ENCODE measurements around the gene LRRC49. TPM values are rescaled to one million over a fixed set of nuclear protein-coding genes. Genes with fewer than 3 reads are reported as not detected.

Gene LRRC49
- polyA plus RNA-seq, 3 donors = 0.90 to 6.9 (median 2.1) TPM

GRCh38 chr15:71094137-71094536, 201.5 kb downstream of the LRRC49 start:
- WGBS, 3 donors = 76 to 96% (median 92%) methylated on average over 2 of the region's 2 CpGs
- no peak overlapping the region for H3K27ac ChIP-seq (ENCODE audit: low read depth, low read length)

GRCh38 chr15:71096676-71097075, 204.1 kb downstream of the LRRC49 start:
- 55 to 58% (median 56%) methylated on average over 3 of the region's 3 CpGs for WGBS, 3 donors
- no peak overlapping the region for H3K27ac ChIP-seq (ENCODE audit: low read depth, low read length)

GRCh38 chr15:71097890-71098289, 205.3 kb downstream of the LRRC49 start:
- no peak overlapping the region for H3K27ac ChIP-seq (ENCODE audit: low read depth, low read length)
- 92 to 95% (median 95%) methylated on average over 4 of the region's 4 CpGs for WGBS, 3 donors

GRCh38 chr15:71098920-71099319, 206.3 kb downstream of the LRRC49 start:
- WGBS, 3 donors = 58 to 91% (median 85%) methylated on average over 1 of the region's 1 CpG

More at GRCh38 chr15:71098920-71099319, 206.3 kb downstream of the LRRC49 start:
- no peak overlapping the region for H3K27ac ChIP-seq (ENCODE audit: low read depth, low read length)

Other genes starting within 250 kb of the LRRC49 start
- 10 to 100 TPM; 11.6 to 49.6 (median 19.0) TPM for gene UACA, start 129.3 kb upstream of the LRRC49 start, polyA plus RNA-seq
- 100 to 1,000 TPM in 1 of 3 donors, 10 to 100 TPM in 1, 1 to 10 TPM in 1; 6.6 to 116 (median 67.3) TPM for gene LARP6, start 38.7 kb upstream of the LRRC49 start, polyA plus RNA-seq
- 1 to 10 TPM in 2 of 3 donors, under 1 TPM in 1; 0.74 to 1.5 (median 1.1) TPM for gene THAP10, start 393 bp upstream of the LRRC49 start, polyA plus RNA-seq
- 1 to 10 TPM; 1.6 to 3.1 (median 2.4) TPM for gene THSD4, start 222.6 kb downstream of the LRRC49 start, polyA plus RNA-seq